Measurements from ENCODE around the gene INVS. TPM values are rescaled to one million over a fixed set of nuclear protein-coding genes. Genes with fewer than 3 reads are reported as not detected.
"Not testable (repeated sequence)": the region's sequence is repeated elsewhere in the genome, so short reads cannot be mapped to it uniquely, and the experiment has no call there.

INVS gene
- total RNA-seq, 2 experiments from 2014 or later: 10.5 to 12.1 TPM

DNA sequence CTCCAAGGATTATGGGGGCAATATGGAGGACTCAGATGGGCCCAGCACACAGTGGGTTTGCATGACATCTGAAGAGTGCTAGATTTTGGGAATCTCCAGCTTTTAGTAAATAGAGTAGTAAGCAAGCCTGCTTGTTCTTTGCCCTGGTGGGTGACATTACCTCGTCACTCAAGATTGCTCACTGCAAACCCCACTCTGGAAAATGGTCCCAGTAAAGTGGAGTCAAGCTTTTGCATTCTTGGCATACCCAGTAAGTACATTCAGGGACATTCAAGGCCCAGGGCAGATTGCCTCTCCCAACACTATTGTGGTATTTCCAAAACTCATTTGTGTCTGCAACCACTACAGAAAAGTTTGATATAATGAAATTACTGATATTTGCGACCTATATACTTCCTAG is 118.5 kb downstream of the INVS start:
- POLR2A ChIA-PET: no interaction called here

DNA sequence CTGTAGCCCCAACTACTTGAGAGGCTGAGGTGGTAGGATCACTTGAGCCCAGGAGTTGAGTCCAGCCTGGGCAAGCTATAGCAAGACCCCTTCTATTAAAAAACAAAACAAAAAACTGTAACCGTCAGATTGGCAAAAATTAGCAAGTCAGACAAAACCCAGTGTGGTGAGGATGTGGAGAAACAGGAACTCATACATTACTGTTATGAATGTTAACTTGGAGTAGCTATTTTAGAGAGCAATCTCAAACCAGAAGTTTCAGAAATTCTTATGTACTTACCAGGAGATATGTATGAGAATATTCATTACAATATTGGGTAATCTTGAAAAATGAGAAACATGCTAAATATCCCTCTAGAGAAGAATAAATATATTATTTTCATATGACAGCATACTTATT is 120.3 kb downstream of the INVS start:
- ChIA-PET POLR2A (no interaction called here), CTCF (interaction anchor here (0.6 to 1.7 kb wide), 6 partner anchors 10 to 1009 kb away, joined by 3 to 8 read pairs (median 4); no protein-coding TSS in a partner anchor)
- no peak overlapping the region for H3K27ac Mint-ChIP-seq
- no peaks in the 10 kb centered on the region for H3K36me3 Mint-ChIP-seq
- H3K9me3 Mint-ChIP-seq: no peaks in the 10 kb centered on the region
- no peak for DNase-seq
- peaks cover 2% of the 10 kb centered on the region for H3K4me1 Mint-ChIP-seq (ENCODE audit: low read depth)
- no peak overlapping the region for H3K4me3 Mint-ChIP-seq
- intact Hi-C loops (cut with micrococcal nuclease): loop anchor here (5.0 to 10.0 kb wide), 6 partner anchors 122 to 1035 kb away; partner anchors contain the start of genes ERP44, INVS and NR4A3
- H3K27me3 Mint-ChIP-seq: no peaks in the 10 kb centered on the region

More for the DNA sequence above, 118.5 kb downstream of the INVS start:
- DNase-seq: no peak
- no peaks in the 10 kb centered on the region for H3K9me3 Mint-ChIP-seq
- CTCF ChIA-PET: interaction anchor here (0.5 to 2.6 kb wide), 3 partner anchors 13 to 190 kb away, joined by 3 to 24 read pairs (median 3); no protein-coding TSS in a partner anchor
- H3K4me1 Mint-ChIP-seq (ENCODE audit: low read depth): peaks cover 2% of the 10 kb centered on the region
- no peak overlapping the region for H3K27ac Mint-ChIP-seq
- H3K27me3 Mint-ChIP-seq: no peaks in the 10 kb centered on the region
- no peak overlapping the region for H3K4me3 Mint-ChIP-seq
- intact Hi-C loops (cut with micrococcal nuclease): loop anchor here (2.0 to 10.0 kb wide), 7 partner anchors 120 to 1033 kb away; partner anchors contain the start of genes ERP44, INVS and NR4A3
- H3K36me3 Mint-ChIP-seq: no peaks in the 10 kb centered on the region

DNA sequence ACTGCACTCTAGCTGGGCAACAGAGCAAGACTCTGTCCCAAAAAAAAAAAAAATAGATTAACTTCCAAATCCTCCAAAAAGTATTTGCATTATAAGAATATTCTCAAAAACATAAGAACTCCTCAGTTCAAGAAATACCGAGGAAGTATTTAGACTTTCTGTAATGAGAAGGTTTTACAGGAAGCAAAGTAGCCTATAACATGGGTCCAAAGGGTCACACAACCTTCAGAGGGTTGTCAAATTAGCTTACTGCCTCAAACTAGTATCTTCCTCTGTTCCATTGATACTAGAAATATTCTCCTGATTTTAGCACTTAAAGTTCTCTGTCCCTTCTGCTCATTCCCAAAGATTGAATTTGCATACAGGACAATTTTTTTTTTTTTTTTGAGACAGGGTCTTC is 121.9 kb downstream of the INVS start:
- Mint-ChIP-seq H3K36me3 (no peaks in the 10 kb centered on the region), H3K27me3 (no peaks in the 10 kb centered on the region), H3K27ac (no peak overlapping the region), H3K4me3 (no peak overlapping the region), H3K9me3 (no peaks in the 10 kb centered on the region), H3K4me1 (ENCODE audit: low read depth) (peaks cover 2% of the 10 kb centered on the region)
- DNase-seq: no peak
- POLR2A ChIA-PET: no interaction called here
- intact Hi-C loops (cut with micrococcal nuclease): no loop called here
- CTCF ChIA-PET: interaction anchor here (1.4 to 1.9 kb wide), 2 partner anchors 12 to 193 kb away, joined by 3 to 6 read pairs; no protein-coding TSS in a partner anchor

DNA sequence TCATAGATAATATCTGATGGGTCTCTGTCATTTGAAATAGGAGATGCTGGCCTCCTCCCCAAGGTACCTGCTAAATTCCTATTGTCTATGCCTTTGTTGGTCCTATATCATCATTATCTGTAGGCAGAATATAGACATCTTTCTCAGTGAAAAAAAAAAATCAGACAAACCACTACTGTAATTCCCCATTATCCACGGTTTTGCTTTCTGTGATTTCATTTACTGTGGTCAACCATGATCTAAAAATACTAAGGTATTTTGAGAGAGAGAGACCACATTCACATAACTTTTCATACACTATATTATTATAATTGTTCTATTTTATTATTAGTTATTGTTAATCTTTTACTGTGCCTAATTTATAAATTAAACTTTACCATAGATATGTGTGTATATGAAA is 122.5 kb downstream of the INVS start:
- H3K9me3 Mint-ChIP-seq: no peaks in the 10 kb centered on the region
- no peak overlapping the region for H3K4me3 Mint-ChIP-seq
- peaks cover 2% of the 10 kb centered on the region for H3K36me3 Mint-ChIP-seq
- peaks cover 2% of the 10 kb centered on the region for H3K4me1 Mint-ChIP-seq (ENCODE audit: low read depth)
- no peak overlapping the region for H3K27ac Mint-ChIP-seq
- ChIA-PET CTCF (interaction anchor here (1.1 to 1.9 kb wide), 2 partner anchors 8 to 194 kb away, joined by 4 to 6 read pairs; no protein-coding TSS in a partner anchor), POLR2A (no interaction called here)
- intact Hi-C loops (cut with micrococcal nuclease): no loop called here
- no peak for DNase-seq
- no peaks in the 10 kb centered on the region for H3K27me3 Mint-ChIP-seq

DNA sequence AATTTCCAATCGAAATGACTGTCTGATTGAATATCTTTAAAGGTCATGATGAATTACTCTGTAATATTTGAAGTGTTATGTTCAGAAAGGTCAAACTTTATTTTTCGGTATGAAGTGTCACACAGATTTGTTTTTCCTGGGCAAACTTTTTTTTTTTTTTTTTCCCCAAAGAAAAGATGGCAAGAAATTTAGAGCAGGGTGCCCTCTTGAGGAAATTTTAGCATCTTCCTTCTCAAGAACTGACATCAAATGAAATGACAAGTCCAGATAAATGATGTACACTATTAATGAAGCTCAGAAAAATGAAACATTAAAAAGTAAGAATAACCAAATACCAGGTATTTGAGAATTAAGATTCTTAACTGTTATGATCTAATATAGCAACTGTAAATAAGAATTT is 123.6 kb downstream of the INVS start:
- Mint-ChIP-seq H3K27ac (no peak overlapping the region), H3K9me3 (no peaks in the 10 kb centered on the region), H3K4me1 (ENCODE audit: low read depth) (peaks cover 2% of the 10 kb centered on the region), H3K27me3 (no peaks in the 10 kb centered on the region), H3K4me3 (no peak overlapping the region), H3K36me3 (peaks cover 7% of the 10 kb centered on the region)
- POLR2A ChIA-PET: no interaction called here
- intact Hi-C loops (cut with micrococcal nuclease): no loop called here
- DNase-seq: no peak
- CTCF ChIA-PET: interaction anchor here (0.6 to 1.1 kb wide), 2 partner anchors 9 to 1312 kb away, joined by 4 read pairs; no protein-coding TSS in a partner anchor

DNA sequence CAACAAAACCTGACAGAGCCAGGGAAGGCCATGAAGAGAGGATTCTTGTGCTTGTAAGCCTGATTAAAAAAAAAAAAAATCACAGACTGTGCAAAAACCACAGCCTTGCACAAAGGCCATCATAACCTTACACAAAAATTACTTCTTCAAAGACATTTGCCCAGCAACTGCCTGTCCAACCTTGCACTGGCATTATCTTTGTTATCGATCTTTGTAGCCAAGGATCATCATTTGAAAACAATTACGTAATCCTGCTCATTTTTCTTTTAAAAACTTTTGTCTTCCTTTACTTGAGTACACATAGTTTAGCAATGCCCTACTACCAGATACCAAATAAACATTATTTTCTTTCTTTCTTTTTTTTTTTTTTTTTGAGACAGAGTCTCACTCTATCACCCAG is 128.6 kb downstream of the INVS start:
- ChIA-PET POLR2A (no interaction called here), CTCF (no interaction called here)
- peaks cover 7% of the 10 kb centered on the region for H3K9me3 Mint-ChIP-seq
- no peak overlapping the region for H3K4me3 Mint-ChIP-seq
- H3K27me3 Mint-ChIP-seq: no peaks in the 10 kb centered on the region
- intact Hi-C loops (cut with micrococcal nuclease): no loop called here
- no peak for DNase-seq
- H3K27ac Mint-ChIP-seq: no peak overlapping the region
- H3K4me1 Mint-ChIP-seq (ENCODE audit: low read depth): no peaks in the 10 kb centered on the region
- peaks cover 33% of the 10 kb centered on the region for H3K36me3 Mint-ChIP-seq

DNA sequence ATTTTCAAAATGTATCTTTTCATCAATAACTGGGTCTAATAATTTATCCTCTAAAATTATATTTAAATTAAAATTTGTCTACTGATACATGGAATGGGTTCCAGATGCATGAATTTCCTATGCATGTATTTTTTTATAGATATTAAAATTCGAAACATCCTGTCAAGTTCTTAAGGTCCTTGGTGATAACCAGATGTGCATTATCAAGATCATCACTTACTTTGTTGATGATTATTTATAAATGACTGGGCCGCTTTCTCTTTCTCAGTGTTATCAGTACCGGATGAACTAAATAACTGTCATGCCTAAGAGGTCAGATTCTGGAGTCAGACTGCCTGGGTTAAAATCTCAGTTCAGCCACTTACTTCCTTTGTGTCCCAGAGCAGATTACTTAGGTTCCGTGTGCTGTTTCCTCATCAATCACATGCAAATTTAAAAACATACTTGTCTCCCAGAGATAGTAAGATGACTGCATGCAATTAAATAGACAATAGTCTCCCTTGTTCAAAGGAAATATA is 129.4 kb downstream of the INVS start:
- Mint-ChIP-seq H3K4me1 (ENCODE audit: low read depth) (no peaks in the 10 kb centered on the region), H3K4me3 (no peak overlapping the region), H3K27me3 (no peaks in the 10 kb centered on the region), H3K27ac (no peak overlapping the region), H3K9me3 (peaks cover 7% of the 10 kb centered on the region), H3K36me3 (peaks cover 39% of the 10 kb centered on the region)
- no peak for DNase-seq
- ChIA-PET POLR2A (no interaction called here), CTCF (no interaction called here)
- intact Hi-C loops (cut with micrococcal nuclease): no loop called here

DNA sequence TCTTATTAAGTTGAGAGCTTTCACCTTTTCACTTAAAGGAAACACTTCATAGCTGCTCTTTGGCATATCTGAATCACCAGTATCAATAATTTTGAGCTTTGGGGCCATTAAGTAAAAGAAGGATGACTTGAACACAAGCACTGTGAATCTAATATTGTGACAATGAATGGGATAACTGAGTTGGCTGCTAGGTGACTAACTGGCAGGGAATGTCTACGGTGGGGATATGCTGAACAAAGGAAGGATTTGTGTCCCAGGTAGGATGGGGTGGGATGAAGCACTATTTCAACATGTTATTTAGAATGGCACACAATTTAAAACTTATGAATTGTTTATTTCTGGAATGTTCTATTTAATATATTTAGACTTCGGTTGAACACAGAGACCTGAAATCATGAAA is 130.1 kb downstream of the INVS start:
- intact Hi-C loops (cut with micrococcal nuclease): no loop called here
- Mint-ChIP-seq H3K27ac (no peak overlapping the region), H3K9me3 (peaks cover 7% of the 10 kb centered on the region), H3K27me3 (no peaks in the 10 kb centered on the region), H3K4me1 (ENCODE audit: low read depth) (no peaks in the 10 kb centered on the region), H3K36me3 (peaks cover 43% of the 10 kb centered on the region), H3K4me3 (no peak overlapping the region)
- ChIA-PET CTCF (no interaction called here), POLR2A (no interaction called here)
- no peak for DNase-seq

DNA sequence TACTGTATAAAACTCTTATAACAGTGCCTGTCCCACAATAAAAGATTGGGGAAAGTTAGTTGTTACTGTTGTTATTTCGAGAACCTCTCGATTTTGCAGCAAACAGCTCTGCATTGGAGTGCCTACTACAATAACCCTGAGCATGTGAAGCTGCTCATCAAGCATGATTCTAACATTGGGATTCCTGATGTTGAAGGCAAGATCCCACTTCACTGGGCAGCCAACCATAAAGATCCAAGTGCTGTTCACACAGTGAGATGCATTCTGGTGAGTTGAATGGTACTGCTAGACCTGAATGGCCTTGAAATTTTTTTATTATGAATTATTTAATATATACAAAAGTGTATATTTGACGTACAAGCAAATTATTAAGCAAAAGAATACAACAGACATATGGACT is 130.5 kb downstream of the INVS start:
- no peak for DNase-seq
- POLR2A ChIA-PET: no interaction called here
- Mint-ChIP-seq H3K4me3 (no peak overlapping the region), H3K9me3 (peaks cover 7% of the 10 kb centered on the region), H3K36me3 (peaks cover 47% of the 10 kb centered on the region), H3K4me1 (ENCODE audit: low read depth) (no peaks in the 10 kb centered on the region), H3K27me3 (no peaks in the 10 kb centered on the region), H3K27ac (no peak overlapping the region)
- CTCF ChIA-PET: no interaction called here
- intact Hi-C loops (cut with micrococcal nuclease): no loop called here

DNA sequence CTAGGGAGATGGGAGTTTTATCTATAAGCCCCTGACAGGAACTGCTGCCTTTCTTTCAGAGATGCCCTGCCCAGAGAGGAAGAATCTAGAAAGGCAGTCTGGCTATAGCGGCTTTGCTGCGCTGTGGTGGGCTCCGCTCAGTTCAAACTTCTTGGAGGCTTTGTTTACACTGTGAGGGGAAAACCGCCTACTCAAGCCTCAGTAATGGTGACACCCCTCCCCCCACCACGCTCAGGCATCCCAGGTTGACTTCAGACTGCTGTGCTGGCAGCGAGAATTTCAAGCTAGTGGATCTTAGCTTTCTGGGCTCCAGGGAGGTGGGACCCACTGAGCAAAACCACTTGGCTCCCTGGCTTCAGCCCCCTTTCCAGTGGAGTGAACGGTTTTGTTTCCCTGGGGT is 137.9 kb downstream of the INVS start:
- Mint-ChIP-seq H3K36me3 (peaks cover 47% of the 10 kb centered on the region), H3K9me3 (peaks cover 12% of the 10 kb centered on the region)
- intact Hi-C loops (cut with micrococcal nuclease); H3K4me3 Mint-ChIP-seq; H3K4me1 Mint-ChIP-seq (ENCODE audit: low read depth); POLR2A ChIA-PET; CTCF ChIA-PET; H3K27me3 Mint-ChIP-seq; H3K27ac Mint-ChIP-seq; DNase-seq: not testable (repeated sequence)

DNA sequence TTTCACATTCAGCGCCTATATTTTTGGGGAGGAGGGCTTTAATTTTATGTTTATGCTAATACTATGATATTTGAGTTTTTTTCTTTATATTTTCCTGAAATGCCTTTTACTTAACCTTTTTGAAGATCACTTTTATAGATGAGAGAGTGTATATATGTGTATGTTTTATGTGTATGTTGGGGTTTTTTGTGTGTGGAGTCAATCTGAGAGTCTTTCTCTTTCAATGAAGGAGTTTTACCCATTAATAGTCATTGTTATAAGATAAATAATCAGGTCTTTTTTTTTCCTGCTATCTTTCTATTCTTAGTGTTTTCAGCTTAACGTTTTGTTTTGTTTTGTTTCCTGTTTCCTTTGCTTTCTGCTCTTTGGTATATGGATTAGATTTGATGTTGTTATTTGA is 141.5 kb downstream of the INVS start:
- Mint-ChIP-seq H3K9me3 (peaks cover 4% of the 10 kb centered on the region), H3K27me3 (no peaks in the 10 kb centered on the region), H3K4me3 (no peak overlapping the region), H3K4me1 (ENCODE audit: low read depth) (no peaks in the 10 kb centered on the region), H3K27ac (no peak overlapping the region), H3K36me3 (peaks cover 32% of the 10 kb centered on the region)
- ChIA-PET POLR2A (no interaction called here), CTCF (no interaction called here)
- no peak for DNase-seq
- intact Hi-C loops (cut with micrococcal nuclease): no loop called here

DNA sequence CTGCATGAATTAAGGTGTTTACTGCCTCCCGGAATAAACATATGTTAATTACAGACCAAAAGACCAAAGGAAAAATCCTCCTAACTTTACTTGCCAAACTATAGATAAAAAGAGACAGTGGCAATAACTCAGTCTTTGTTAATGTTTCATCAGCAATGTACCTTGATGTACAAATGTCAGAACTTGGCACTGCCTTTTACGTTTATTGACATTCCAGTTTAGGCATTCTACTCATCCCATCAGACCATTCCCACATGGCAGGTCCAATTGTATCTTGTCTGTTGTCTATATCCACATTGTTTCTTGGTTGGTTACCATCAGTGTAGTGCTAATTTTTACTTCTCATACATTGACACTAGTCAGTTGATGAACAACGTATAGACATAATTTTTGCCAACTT is 168.2 kb downstream of the INVS start:
- H3K36me3 Mint-ChIP-seq: peaks cover 22% of the 10 kb centered on the region
- POLR2A ChIA-PET: no interaction called here
- H3K27me3 Mint-ChIP-seq: no peaks in the 10 kb centered on the region
- H3K4me1 Mint-ChIP-seq (ENCODE audit: low read depth): no peaks in the 10 kb centered on the region
- no peak overlapping the region for H3K27ac Mint-ChIP-seq
- intact Hi-C loops (cut with micrococcal nuclease): no loop called here
- DNase-seq: no peak
- H3K4me3 Mint-ChIP-seq: no peak overlapping the region
- no peaks in the 10 kb centered on the region for H3K9me3 Mint-ChIP-seq
- CTCF ChIA-PET: no interaction called here

DNA sequence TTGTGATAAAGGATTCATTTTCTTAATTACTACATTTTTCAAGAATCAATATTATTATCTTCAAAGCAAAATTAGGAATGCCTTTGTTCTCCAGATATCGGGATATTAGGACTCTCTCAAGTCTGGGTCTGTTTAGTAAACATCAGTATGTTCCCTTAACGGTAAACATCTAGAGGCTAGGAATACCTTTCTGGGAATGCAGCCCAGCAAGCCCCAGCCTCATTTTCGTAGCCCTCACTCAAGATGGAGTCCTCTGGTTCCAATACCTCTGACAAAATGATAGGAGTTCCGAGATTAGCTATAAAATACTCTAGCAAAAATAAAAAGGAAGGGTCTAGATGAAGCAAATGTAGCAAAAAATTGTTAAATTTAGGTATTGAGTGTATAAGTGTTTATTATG is 169.2 kb downstream of the INVS start:
- no peak overlapping the region for H3K27ac Mint-ChIP-seq
- ChIA-PET CTCF (no interaction called here), POLR2A (no interaction called here)
- no peaks in the 10 kb centered on the region for H3K27me3 Mint-ChIP-seq
- no peak for DNase-seq
- no peaks in the 10 kb centered on the region for H3K4me1 Mint-ChIP-seq (ENCODE audit: low read depth)
- no peak overlapping the region for H3K4me3 Mint-ChIP-seq
- no peaks in the 10 kb centered on the region for H3K9me3 Mint-ChIP-seq
- intact Hi-C loops (cut with micrococcal nuclease): no loop called here
- H3K36me3 Mint-ChIP-seq: peaks cover 27% of the 10 kb centered on the region

Data from activated CD4-positive, alpha-beta memory T cell treated with anti-CD3 and anti-CD28 coated beads for 36 hours (primary cell).